Spleen (tissue), 11 donors: ENCODE results near the gene INTS13. TPM values are rescaled to one million over a fixed set of nuclear protein-coding genes. Genes with fewer than 3 reads are reported as not detected.

Experiments used
- DNase-seq: peaks from one replicate; pipeline ENCODE4 v3.0.0-alpha.2; 2020
- H3K27ac ChIP-seq, 8 donors: fragments of 200-600 bp; sonication (generic) in 7 of 8; 1 replicate in 4 of 8; 2 replicates in 4 of 8; pipeline versions ENCODE4 v1.5.0 to v1.8.0; 2016 to 2021; ENCODE audit warnings: inconsistent platforms in 4 of 8, mild to moderate bottlenecking in 4 of 8, moderate library complexity in 1 of 8
- H3K27me3 ChIP-seq, 7 donors: fragments of 200-600 bp; sonication (generic) in 6 of 7; replicated peaks in 1 of 7; 1 replicate in 4 of 7; 2 replicates in 3 of 7; pipeline versions ENCODE4 v1.5.0 to v1.8.0; 2016 to 2021; ENCODE audit warnings: inconsistent platforms in 3 of 7, mild to moderate bottlenecking in 1 of 7
- H3K36me3 ChIP-seq, 6 donors: fragments of 200-600 bp; sonication (generic) in 5 of 6; 1 replicate in 4 of 6; 2 replicates in 2 of 6; pipeline versions ENCODE4 v1.5.0 to v1.8.0; 2016 to 2021; ENCODE audit warnings: inconsistent platforms in 2 of 6
- H3K4me1 ChIP-seq, 6 donors: fragments of 200-600 bp; sonication (generic) in 5 of 6; 1 replicate in 3 of 6; 2 replicates in 3 of 6; pipeline versions ENCODE4 v1.5.0 to v1.8.0; 2016 to 2021; ENCODE audit warnings: inconsistent platforms in 3 of 6
- H3K4me3 ChIP-seq, 8 donors: fragments of 200-600 bp; sonication (generic) in 7 of 8; 1 replicate in 4 of 8; 2 replicates in 4 of 8; pipeline versions ENCODE4 v1.5.0 to v1.8.0; 2016 to 2021; ENCODE audit warnings: inconsistent platforms in 4 of 8, mild to moderate bottlenecking in 4 of 8, moderate library complexity in 2 of 8
- H3K9me3 ChIP-seq, 8 donors: fragments of 200-600 bp; sonication (generic) in 7 of 8; 1 replicate in 4 of 8; 2 replicates in 4 of 8; pipeline versions ENCODE4 v1.5.0 to v1.8.0; 2016 to 2021; ENCODE audit warnings: inconsistent platforms in 4 of 8
- POLR2A ChIP-seq, 3 donors: fragments of 450-650 bp; IDR thresholded peaks; one replicate each; pipeline ENCODE4 v1.5.1; 2017; ENCODE audit warnings: antibody characterized with exemption in 3 of 3, mild to moderate bottlenecking in 1 of 3
- POLR2AphosphoS5 ChIP-seq, 3 donors: sonication (generic); formaldehyde crosslinking; IDR thresholded peaks; one replicate each; pipeline ENCODE4 v1.5.1; 2017; ENCODE audit warnings: antibody characterized with exemption in 3 of 3
- WGBS, 5 donors: extraction: QIAGEN DNeasy Blood & Tissue Kit in 3 of 5; methylation state at CpG; one replicate each; pipeline versions ENCODE4 v1.1.5 to v1.1.7; 2013 to 2018; 5-methylcytosine and 5-hydroxymethylcytosine counted together
- intact Hi-C: fragments of 100-400 bp; cut with DNase I; formaldehyde crosslinking; loops from one replicate; pipeline ENCODE4 v1.15.0; 2023; ENCODE audit warnings: low total_unique reads
- polyA plus RNA-seq, 3 donors: library from polyadenylated mRNA; stranded (reverse); fragments of 200-250 nt; gene quantifications; one replicate each; pipeline ENCODE4 v1.2.1, GENCODE V29; 2013
- total RNA-seq, 7 donors: library from RNA; depleted of rRNA in 3 of 7; stranded (reverse); fragments of >200 nt in 3 of 7; fragmentation: NEBNext Ultra II Directional in 4 of 7; extraction: Animal tissue kit (Norgen Biotek cat#: 25700) in 4 of 7; gene quantifications; one replicate each; pipeline versions ENCODE4 v1.1.0 to v1.2.1, GENCODE V29; 2016 to 2021
- TF ChIP-seq, protein P1 (sequence below), 11 experiments: fragments of 200-600 bp in 7 of 11; fragments of 450-650 bp in 4 of 11; sonication (generic) in 4 of 11; IDR thresholded peaks in 8 of 11; conservative IDR thresholded peaks in 3 of 11; 1 replicate in 7 of 11; 2 replicates in 4 of 11; pipeline versions ENCODE4 v1.4.0 to v1.8.0; 2016 to 2021; ENCODE audit warnings: antibody characterized with exemption in 11 of 11, inconsistent platforms in 4 of 11, mild to moderate bottlenecking in 1 of 11
- donor health status: healthy with polysubstance abuse.
- donor health status: DM: no; HTN: no; CAD: no; lungs with moderate emphysema.
- donor health status: DM: no; HTN: no; CAD: no.
- donor health status: Bipolar disorder and iron deficiency.
- donor health status: healthy.
- donor health status: DM: no; HTN: no; CAD: no.
- donor health status: DM: yes; HTN: yes; CAD: no.

The INTS13 gene
- total and polyA plus RNA-seq, 10 donors, result 16.4 to 31.1 (median 26.0) TPM

DNA sequence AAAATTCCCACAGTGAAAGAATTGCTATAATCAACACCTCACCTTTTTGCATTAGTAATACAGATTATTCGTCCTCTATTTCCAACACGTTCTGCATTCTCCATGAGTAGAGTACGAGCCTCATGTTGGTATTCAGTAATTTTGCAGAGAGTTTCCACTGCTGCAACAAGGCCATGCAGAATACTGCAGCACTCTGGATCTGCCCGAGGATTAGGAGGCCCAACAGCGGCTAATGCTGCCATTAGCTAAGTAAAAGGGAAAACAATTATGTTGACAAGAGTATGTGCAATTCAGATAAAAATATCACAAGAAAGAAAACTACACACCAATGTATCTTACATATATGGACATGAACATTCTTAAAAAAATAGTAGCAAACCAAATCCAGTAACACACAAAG, 9.1 kb downstream of the INTS13 start:
- 94 to 98% (median 96%) methylated on average over 5 of the region's 5 CpGs for WGBS, 5 donors
- Histone ChIP-seq H3K4me3 (no peak overlapping the region), H3K36me3 (peaks cover 0 to 88% (median 44%) of the 10 kb centered on the region in 6 donors), H3K27ac (no peak overlapping the region), H3K9me3 (no peaks in the 10 kb centered on the region), H3K4me1 (peaks cover 0 to 17% (median 0%) of the 10 kb centered on the region in 6 donors), H3K27me3 (no peaks in the 10 kb centered on the region)
- DNase-seq, result no peak
- TF ChIP-seq, protein P1, sequence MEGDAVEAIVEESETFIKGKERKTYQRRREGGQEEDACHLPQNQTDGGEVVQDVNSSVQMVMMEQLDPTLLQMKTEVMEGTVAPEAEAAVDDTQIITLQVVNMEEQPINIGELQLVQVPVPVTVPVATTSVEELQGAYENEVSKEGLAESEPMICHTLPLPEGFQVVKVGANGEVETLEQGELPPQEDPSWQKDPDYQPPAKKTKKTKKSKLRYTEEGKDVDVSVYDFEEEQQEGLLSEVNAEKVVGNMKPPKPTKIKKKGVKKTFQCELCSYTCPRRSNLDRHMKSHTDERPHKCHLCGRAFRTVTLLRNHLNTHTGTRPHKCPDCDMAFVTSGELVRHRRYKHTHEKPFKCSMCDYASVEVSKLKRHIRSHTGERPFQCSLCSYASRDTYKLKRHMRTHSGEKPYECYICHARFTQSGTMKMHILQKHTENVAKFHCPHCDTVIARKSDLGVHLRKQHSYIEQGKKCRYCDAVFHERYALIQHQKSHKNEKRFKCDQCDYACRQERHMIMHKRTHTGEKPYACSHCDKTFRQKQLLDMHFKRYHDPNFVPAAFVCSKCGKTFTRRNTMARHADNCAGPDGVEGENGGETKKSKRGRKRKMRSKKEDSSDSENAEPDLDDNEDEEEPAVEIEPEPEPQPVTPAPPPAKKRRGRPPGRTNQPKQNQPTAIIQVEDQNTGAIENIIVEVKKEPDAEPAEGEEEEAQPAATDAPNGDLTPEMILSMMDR (IDR thresholded peaks at IDR 0.05 in 8 of 11, conservative IDR thresholded peaks at IDR 0.05 in 3 of 11), result no peak
- no peak for TF ChIP-seq POLR2A (IDR thresholded peaks at IDR 0.05)
- no peak for TF ChIP-seq POLR2AphosphoS5 (IDR thresholded peaks at IDR 0.05)
- intact Hi-C loops, result no loop called here

DNA sequence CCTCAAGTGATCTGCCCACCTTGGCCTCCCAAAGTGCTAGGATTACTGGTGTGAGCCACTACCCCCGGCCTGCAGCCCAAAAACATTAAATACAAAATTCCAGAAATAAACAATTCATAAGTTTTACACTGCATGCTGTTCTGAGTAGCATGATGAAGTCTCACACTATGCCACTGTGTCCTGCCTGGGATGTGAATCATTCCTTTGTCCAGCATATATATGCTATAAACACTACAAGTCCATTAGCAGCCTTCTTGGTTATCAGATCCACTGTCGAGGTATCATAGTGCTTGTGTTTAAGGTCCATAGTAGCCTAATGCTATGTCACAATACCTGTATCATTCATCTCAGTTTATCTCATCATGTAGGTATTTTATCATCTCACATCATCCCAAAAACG, 15.9 kb downstream of the INTS13 start:
- peaks cover 0 to 98% (median 50%) of the 10 kb centered on the region in 6 donors for H3K36me3 ChIP-seq
- no peak overlapping the region for H3K27ac ChIP-seq
- 95 to 99% (median 97%) methylated on average over 3 of the region's 3 CpGs for WGBS, 5 donors
- no peak overlapping the region for H3K4me3 ChIP-seq
- no peaks in the 10 kb centered on the region for H3K4me1 ChIP-seq
- no peak for DNase-seq
- no peaks in the 10 kb centered on the region for H3K9me3 ChIP-seq
- intact Hi-C loops, result no loop called here
- no peaks in the 10 kb centered on the region for H3K27me3 ChIP-seq
- TF ChIP-seq POLR2A (IDR thresholded peaks at IDR 0.05), result no peak
- TF ChIP-seq, protein P1 (IDR thresholded peaks at IDR 0.05 in 8 of 11, conservative IDR thresholded peaks at IDR 0.05 in 3 of 11), result no peak
- no peak for TF ChIP-seq POLR2AphosphoS5 (IDR thresholded peaks at IDR 0.05)

DNA sequence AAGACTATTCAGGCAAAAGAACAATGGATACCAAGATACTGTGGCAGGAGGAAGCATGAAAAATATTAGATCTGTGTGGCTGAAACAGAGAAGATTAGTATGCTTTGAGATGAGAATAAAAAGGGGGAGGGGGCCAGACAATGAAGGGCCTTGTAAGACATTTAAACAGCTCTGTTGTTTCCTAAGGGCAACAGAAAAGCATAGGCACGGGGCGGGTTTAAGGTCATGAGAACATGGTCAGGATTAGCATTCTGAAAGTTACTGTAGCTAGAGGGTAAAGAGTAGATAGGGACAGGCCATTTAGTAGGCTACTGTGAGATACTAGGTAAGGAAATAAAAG, 18.6 kb downstream of the INTS13 start:
- intact Hi-C loops, result no loop called here
- Histone ChIP-seq H3K4me1 (no peaks in the 10 kb centered on the region), H3K27ac (peak overlapping the region in 1 of 8 donors; percentile 10), H3K27me3 (no peaks in the 10 kb centered on the region), H3K9me3 (no peaks in the 10 kb centered on the region), H3K36me3 (peaks cover 0 to 98% (median 43%) of the 10 kb centered on the region in 6 donors), H3K4me3 (no peak overlapping the region)
- WGBS, 5 donors, result 89 to 95% (median 91%) methylated on average over 2 of the region's 2 CpGs
- TF ChIP-seq POLR2A (IDR thresholded peaks at IDR 0.05), result no peak
- TF ChIP-seq, protein P1 (IDR thresholded peaks at IDR 0.05 in 8 of 11, conservative IDR thresholded peaks at IDR 0.05 in 3 of 11), result no peak
- no peak for TF ChIP-seq POLR2AphosphoS5 (IDR thresholded peaks at IDR 0.05)
- no peak for DNase-seq

DNA sequence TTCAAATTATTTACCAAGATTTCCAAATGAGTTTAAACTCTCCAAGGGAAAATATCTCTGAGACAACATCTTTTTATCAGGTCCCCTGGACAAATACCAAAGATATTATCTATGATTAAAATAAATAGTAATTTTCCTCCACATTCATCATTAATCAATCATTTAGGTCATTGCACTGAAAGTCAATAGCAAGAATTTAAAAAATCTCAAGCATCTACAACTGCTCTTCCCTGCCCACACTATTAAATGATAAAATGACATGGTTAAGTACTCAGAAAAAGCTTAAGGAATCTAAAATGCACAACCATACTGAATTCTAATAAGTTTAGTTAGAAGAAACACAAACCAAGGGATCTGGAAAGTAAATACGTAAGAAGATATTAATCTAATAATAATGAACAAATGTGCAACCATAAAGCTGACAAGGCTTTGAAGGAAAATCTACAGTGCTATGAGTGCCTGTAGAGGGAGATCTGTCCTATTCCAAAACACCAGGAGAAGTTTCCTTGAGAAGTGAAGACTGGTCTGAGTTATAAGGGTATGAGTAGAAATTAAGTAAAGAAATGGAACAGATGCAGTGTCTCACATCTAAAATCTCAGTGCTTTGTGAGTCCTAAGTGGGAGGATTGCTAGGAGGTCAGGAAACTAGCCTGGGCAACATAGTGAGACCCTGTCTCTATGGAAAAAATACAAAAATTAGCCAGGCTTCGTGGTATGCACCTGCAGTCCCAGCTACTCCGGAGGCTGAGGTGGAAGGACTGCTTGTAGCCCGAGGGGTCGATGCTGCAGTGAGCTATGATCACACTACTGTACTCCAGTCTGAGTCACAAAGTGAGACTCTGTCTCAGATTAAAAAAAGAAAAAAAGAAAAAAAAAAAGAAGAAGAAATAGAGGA, 19.2 kb downstream of the INTS13 start:
- no peak for DNase-seq
- Histone ChIP-seq H3K27ac (peak overlapping the region in 1 of 8 donors; percentile 10), H3K4me1 (peaks cover 0 to 4% (median 0%) of the 10 kb centered on the region in 6 donors), H3K36me3 (peaks cover 0 to 98% (median 43%) of the 10 kb centered on the region in 6 donors), H3K9me3 (no peaks in the 10 kb centered on the region), H3K27me3 (no peaks in the 10 kb centered on the region), H3K4me3 (no peak overlapping the region)
- 85 to 92% (median 91%) methylated on average over 5 of the region's 5 CpGs for WGBS, 5 donors
- intact Hi-C loops, result no loop called here
- no peak for TF ChIP-seq POLR2A (IDR thresholded peaks at IDR 0.05)
- TF ChIP-seq, protein P1 (IDR thresholded peaks at IDR 0.05 in 8 of 11, conservative IDR thresholded peaks at IDR 0.05 in 3 of 11), result no peak
- TF ChIP-seq POLR2AphosphoS5 (IDR thresholded peaks at IDR 0.05), result no peak
